H1 (cell line): Measurements from ENCODE around the gene MCL1.

ENCODE experiments used
- CTCF ChIP-seq, 3 experiments: IDR thresholded peaks; 1 replicate in 2 of 3; 2 replicates in 1 of 3; pipeline versions ENCODE4 v1.5.1 to v1.6.1; 2011; ENCODE audit warnings: low read length in 3 of 3, mild to moderate bottlenecking in 3 of 3, inconsistent platforms in 2 of 3, low read depth in 1 of 3, moderate library complexity in 1 of 3; ENCODE audit not compliant: insufficient read depth in 1 of 3; ENCODE audit errors: control extremely low read depth in 1 of 3
- RAD21 ChIP-seq, 2 experiments: IDR thresholded peaks in 1 of 2; conservative IDR thresholded peaks in 1 of 2; 2 replicates each; pipeline ENCODE4 v1.6.1; 2011; ENCODE audit warnings: low read depth in 2 of 2, low read length in 2 of 2, improper control_type of control experiment in 1 of 2, inconsistent platforms in 1 of 2, mild to moderate bottlenecking in 1 of 2, moderate library complexity in 1 of 2

- TF ChIP-seq CTCF (IDR thresholded peaks at IDR 0.05; ENCODE audit: control extremely low read depth in 1 of 3, insufficient read depth in 1 of 3, low read depth in 1 of 3, low read length in 3 of 3) = no peak
- TF ChIP-seq RAD21 (IDR thresholded peaks at IDR 0.05 in 1 of 2, conservative IDR thresholded peaks at IDR 0.05 in 1 of 2; ENCODE audit: low read depth in 2 of 2, low read length in 2 of 2) = no peak
Measured at GRCh38 chr1:150620919-150621318, 41.5 kb upstream of the MCL1 start.
